ENCODE data around the gene B3GNT7.
"Not testable (repeated sequence)": the region's sequence is repeated elsewhere in the genome, so short reads cannot be mapped to it uniquely, and the experiment has no call there.

Gene B3GNT7

DNA sequence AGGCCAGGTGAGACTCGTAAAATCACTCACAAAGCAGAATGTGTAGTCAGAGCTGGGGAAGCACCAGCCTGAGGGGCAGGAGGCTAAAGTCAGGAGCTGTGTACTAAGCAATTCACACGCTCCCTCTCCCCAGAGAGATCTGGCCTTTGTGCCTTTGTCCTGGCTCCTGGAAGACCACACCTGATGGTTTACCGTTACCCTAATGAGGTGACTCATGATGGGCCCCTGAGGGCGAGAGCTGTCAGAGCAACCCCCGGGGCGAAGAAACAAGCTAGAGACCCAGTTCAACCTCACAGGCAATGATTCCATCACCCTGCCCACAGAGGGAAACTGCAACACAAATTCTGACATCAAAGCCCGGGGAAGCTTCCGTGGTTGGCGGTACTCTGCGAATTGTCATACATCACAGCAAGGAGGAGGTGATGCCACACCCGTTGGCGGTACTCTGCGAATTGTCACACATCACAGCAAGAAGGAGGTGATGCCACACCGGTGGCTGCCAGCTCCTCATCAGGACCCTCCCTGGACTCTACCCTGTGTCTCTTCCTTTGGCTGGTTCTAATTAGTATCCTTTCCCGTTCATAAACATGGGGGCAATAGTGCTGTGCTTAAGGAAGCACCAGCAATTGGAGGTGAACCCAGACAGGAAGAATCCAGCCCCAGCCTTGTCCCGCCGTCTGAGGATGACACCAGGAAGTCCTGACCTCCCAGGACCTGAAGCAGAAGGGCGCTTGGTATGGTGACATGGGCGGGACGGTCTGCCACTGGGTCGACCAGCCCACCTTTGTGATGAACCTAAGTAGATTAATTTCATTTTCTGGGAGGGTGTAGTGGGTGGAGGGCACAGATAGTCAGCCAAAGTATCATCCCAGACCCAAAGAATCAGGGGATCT lies 30.5 kb downstream of the B3GNT7 start:
- peak; percentile 47 for DNase-seq (ENCODE audit: low read depth, low spot score)
- Histone ChIP-seq H3K36me3 (ENCODE audit: insufficient read depth, insufficient read length, low read length) (no peaks in the 10 kb centered on the region), H3K9ac (ENCODE audit: insufficient read length, low read depth) (no peak overlapping the region), H3K9me3 (ENCODE audit: insufficient read depth, low read length) (peaks cover 14% of the 10 kb centered on the region), H3K27me3 (ENCODE audit: insufficient read depth, insufficient read length) (peaks cover 16% of the 10 kb centered on the region), H3K4me1 (ENCODE audit: insufficient read depth, insufficient read length) (peaks cover 12% of the 10 kb centered on the region), H3K4me3 (ENCODE audit: insufficient read length, low read depth) (no peak overlapping the region)
- TF ChIP-seq SUZ12 (IDR thresholded peaks at IDR 0.05; ENCODE audit: extremely low read depth, insufficient read depth, insufficient read length) (no peak), ZNF274 (IDR thresholded peaks at IDR 0.05; ENCODE audit: low read depth, low read length) (no peak), YY1 (IDR thresholded peaks at IDR 0.05; ENCODE audit: insufficient read depth, insufficient read length) (no peak)

DNA sequence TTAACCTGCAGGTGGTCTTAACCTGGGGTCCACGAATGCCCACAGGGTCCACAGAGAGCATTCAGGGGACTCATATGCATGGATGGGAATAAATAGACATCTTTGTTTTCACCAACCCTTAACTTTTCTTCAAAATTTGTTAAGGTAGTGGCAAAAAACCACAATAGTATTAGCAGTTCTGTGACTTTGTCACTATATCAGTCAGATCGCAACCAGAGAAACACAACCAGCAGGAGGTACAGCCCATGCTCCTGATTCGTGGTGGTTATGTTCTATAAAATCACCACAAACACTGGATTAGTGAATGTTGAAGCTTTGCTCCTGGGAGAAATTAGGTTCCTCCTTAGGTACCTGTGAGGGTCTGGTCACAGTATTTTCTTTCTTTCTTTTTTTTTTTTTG lies 31.6 kb downstream of the B3GNT7 start:
- Histone ChIP-seq H3K36me3 (ENCODE audit: insufficient read depth, insufficient read length, low read length) (no peaks in the 10 kb centered on the region), H3K9ac (ENCODE audit: insufficient read length, low read depth) (no peak overlapping the region), H3K4me1 (ENCODE audit: insufficient read depth, insufficient read length) (peaks cover 12% of the 10 kb centered on the region), H3K9me3 (ENCODE audit: insufficient read depth, low read length) (peaks cover 24% of the 10 kb centered on the region), H3K4me3 (ENCODE audit: insufficient read length, low read depth) (no peak overlapping the region), H3K27me3 (ENCODE audit: insufficient read depth, insufficient read length) (peaks cover 12% of the 10 kb centered on the region)
- TF ChIP-seq ZNF274 (IDR thresholded peaks at IDR 0.05; ENCODE audit: low read depth, low read length) (no peak), YY1 (IDR thresholded peaks at IDR 0.05; ENCODE audit: insufficient read depth, insufficient read length) (no peak), SUZ12 (IDR thresholded peaks at IDR 0.05; ENCODE audit: extremely low read depth, insufficient read depth, insufficient read length) (no peak)
- DNase-seq (ENCODE audit: low read depth, low spot score), result no peak

DNA sequence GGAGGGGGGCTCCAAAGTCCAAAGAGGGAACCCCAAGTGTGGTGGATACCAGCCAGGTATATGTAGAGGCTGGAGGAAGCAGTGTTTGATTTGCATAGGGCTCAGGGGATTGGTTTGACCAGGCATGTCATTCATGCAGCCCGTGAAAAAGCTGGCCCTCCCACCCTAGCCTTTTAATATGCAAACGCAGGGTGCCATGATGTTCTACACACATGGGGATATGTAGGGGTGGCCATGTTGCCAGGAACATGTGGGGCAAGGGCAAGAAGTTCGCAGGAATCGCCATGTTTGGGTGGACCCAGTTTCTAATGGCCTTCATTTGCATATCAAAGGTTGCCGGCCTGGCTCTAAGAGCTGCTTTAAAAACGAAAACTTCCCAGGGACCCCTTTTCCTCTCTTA lies 33.6 kb downstream of the B3GNT7 start:
- H3K9me3 ChIP-seq (ENCODE audit: insufficient read depth, low read length), result peaks cover 30% of the 10 kb centered on the region
- TF ChIP-seq ZNF274 (IDR thresholded peaks at IDR 0.05; ENCODE audit: low read depth, low read length), result no peak
- no peak for TF ChIP-seq SUZ12 (IDR thresholded peaks at IDR 0.05; ENCODE audit: extremely low read depth, insufficient read depth, insufficient read length)
- TF ChIP-seq YY1 (IDR thresholded peaks at IDR 0.05; ENCODE audit: insufficient read depth, insufficient read length), result no peak
- no peak overlapping the region for H3K4me3 ChIP-seq (ENCODE audit: insufficient read length, low read depth)
- H3K36me3 ChIP-seq (ENCODE audit: insufficient read depth, insufficient read length, low read length), result no peaks in the 10 kb centered on the region
- H3K27me3 ChIP-seq (ENCODE audit: insufficient read depth, insufficient read length), result peaks cover 12% of the 10 kb centered on the region
- peaks cover 12% of the 10 kb centered on the region for H3K4me1 ChIP-seq (ENCODE audit: insufficient read depth, insufficient read length)
- H3K9ac ChIP-seq (ENCODE audit: insufficient read length, low read depth), result no peak overlapping the region
- no peak for DNase-seq (ENCODE audit: low read depth, low spot score)

DNA sequence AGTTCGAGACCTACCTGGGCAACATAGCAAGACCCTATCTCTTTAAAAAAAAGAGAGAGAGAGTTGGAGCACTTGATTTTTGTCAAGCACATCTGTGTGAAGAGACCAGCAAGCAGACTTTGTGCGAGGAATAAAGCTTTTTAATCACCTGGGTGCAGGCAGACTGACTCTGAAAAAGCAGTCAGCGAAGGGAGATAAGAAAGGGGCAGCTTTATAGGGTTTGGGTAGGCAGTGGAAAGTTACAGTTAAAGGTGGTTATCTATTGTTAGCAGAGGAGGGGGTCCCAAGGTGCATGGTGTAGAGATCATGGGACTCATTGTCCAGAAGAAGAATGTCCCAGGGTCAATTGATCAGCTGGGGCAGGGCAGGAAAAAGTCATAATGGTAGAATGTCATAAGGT lies 34.4 kb downstream of the B3GNT7 start:
- no peak overlapping the region for H3K4me3 ChIP-seq (ENCODE audit: insufficient read length, low read depth)
- H3K4me1 ChIP-seq (ENCODE audit: insufficient read depth, insufficient read length), result peaks cover 9% of the 10 kb centered on the region
- no peak overlapping the region for H3K9ac ChIP-seq (ENCODE audit: insufficient read length, low read depth)
- no peaks in the 10 kb centered on the region for H3K36me3 ChIP-seq (ENCODE audit: insufficient read depth, insufficient read length, low read length)
- DNase-seq (ENCODE audit: low read depth, low spot score), result no peak
- TF ChIP-seq ZNF274 (IDR thresholded peaks at IDR 0.05; ENCODE audit: low read depth, low read length) (no peak), YY1 (IDR thresholded peaks at IDR 0.05; ENCODE audit: insufficient read depth, insufficient read length) (no peak), SUZ12 (IDR thresholded peaks at IDR 0.05; ENCODE audit: extremely low read depth, insufficient read depth, insufficient read length) (no peak)
- peaks cover 9% of the 10 kb centered on the region for H3K27me3 ChIP-seq (ENCODE audit: insufficient read depth, insufficient read length)
- peaks cover 30% of the 10 kb centered on the region for H3K9me3 ChIP-seq (ENCODE audit: insufficient read depth, low read length)

DNA sequence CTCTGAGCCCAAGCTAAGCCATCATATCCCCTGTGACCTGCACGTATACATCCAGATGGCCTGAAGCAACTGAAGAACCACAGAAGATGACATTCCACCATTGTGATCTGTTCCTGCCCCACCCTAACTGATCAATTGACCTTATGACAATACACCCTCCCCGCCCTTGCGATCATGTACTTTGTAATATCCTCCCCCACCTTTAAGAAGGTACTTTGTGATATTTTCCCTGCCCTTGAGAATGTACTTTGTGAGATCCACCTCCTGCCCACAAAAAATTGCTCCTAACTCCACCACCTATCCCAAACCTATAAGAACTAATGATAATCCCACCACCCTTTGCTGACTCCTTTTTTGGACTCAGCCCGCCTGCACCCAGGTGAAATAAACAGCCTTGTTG lies 34.9 kb downstream of the B3GNT7 start:
- H3K9ac ChIP-seq (ENCODE audit: insufficient read length, low read depth); DNase-seq (ENCODE audit: low read depth, low spot score); H3K36me3 ChIP-seq (ENCODE audit: insufficient read depth, insufficient read length, low read length); H3K27me3 ChIP-seq (ENCODE audit: insufficient read depth, insufficient read length); H3K4me1 ChIP-seq (ENCODE audit: insufficient read depth, insufficient read length); H3K4me3 ChIP-seq (ENCODE audit: insufficient read length, low read depth): not testable (repeated sequence)
- H3K9me3 ChIP-seq (ENCODE audit: insufficient read depth, low read length), result peaks cover 30% of the 10 kb centered on the region

DNA sequence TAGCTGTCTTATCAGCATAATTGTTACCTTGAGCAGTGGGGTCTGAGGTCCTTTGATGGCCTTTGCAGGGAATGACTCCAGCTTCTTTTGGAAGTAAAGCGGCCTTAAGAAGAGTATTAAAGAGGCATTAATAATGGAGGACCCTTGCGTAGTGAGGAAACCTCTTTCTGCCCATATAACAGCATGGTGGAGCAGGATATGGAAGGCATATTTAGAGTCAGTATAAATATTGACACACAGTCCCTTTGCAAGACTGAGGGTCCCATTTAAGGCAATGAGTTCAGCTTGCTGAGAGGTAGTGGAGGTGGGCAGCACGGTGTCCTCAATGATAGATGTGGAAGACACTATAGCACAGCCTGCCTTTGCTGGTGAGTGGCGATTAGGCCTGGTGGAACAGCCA lies 36.1 kb downstream of the B3GNT7 start:
- no peaks in the 10 kb centered on the region for H3K4me1 ChIP-seq (ENCODE audit: insufficient read depth, insufficient read length)
- H3K27me3 ChIP-seq (ENCODE audit: insufficient read depth, insufficient read length), result peaks cover 9% of the 10 kb centered on the region
- peaks cover 30% of the 10 kb centered on the region for H3K9me3 ChIP-seq (ENCODE audit: insufficient read depth, low read length)
- no peak for DNase-seq (ENCODE audit: low read depth, low spot score)
- no peak overlapping the region for H3K9ac ChIP-seq (ENCODE audit: insufficient read length, low read depth)
- H3K36me3 ChIP-seq (ENCODE audit: insufficient read depth, insufficient read length, low read length), result no peaks in the 10 kb centered on the region
- H3K4me3 ChIP-seq (ENCODE audit: insufficient read length, low read depth), result no peak overlapping the region
- TF ChIP-seq ZNF274 (IDR thresholded peaks at IDR 0.05; ENCODE audit: low read depth, low read length) (no peak), YY1 (IDR thresholded peaks at IDR 0.05; ENCODE audit: insufficient read depth, insufficient read length) (no peak), SUZ12 (IDR thresholded peaks at IDR 0.05; ENCODE audit: extremely low read depth, insufficient read depth, insufficient read length) (no peak)

DNA sequence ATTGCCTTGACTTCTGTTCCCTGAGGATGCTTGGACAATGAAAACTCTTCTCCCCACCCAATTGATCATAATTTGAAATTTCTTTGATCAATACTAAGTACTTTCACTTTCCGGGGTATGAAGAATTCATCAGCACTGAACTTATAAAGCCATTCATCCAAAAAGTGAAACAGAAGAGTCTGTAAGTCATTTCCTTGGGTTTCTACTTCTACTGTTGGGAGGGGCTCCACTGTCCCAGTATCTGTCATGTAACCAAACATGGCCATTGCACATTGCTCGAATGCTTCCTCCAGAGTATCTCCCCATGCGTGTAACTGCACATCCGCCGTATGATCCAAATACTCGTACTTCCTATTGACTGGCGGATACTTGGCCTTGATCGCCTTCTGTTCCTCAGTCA lies 38.5 kb downstream of the B3GNT7 start:
- H3K9ac ChIP-seq (ENCODE audit: insufficient read length, low read depth), result no peak overlapping the region
- DNase-seq (ENCODE audit: low read depth, low spot score), result no peak
- H3K36me3 ChIP-seq (ENCODE audit: insufficient read depth, insufficient read length, low read length), result no peaks in the 10 kb centered on the region
- H3K9me3 ChIP-seq (ENCODE audit: insufficient read depth, low read length), result peaks cover 30% of the 10 kb centered on the region
- H3K4me1 ChIP-seq (ENCODE audit: insufficient read depth, insufficient read length), result no peaks in the 10 kb centered on the region
- H3K27me3 ChIP-seq (ENCODE audit: insufficient read depth, insufficient read length), result no peaks in the 10 kb centered on the region
- TF ChIP-seq YY1 (IDR thresholded peaks at IDR 0.05; ENCODE audit: insufficient read depth, insufficient read length), result no peak
- no peak for TF ChIP-seq SUZ12 (IDR thresholded peaks at IDR 0.05; ENCODE audit: extremely low read depth, insufficient read depth, insufficient read length)
- TF ChIP-seq ZNF274 (IDR thresholded peaks at IDR 0.05; ENCODE audit: low read depth, low read length), result no peak
- H3K4me3 ChIP-seq (ENCODE audit: insufficient read length, low read depth), result no peak overlapping the region

All from NT2/D1 (cell line).